ELF-1 (cell line): Measurements from ENCODE around the gene LZTR1.

Experiments used
- DNase-seq: peaks from one replicate; pipeline ENCODE4 v3.0.0-alpha.2; 2016; ENCODE audit warnings: low read depth, low spot score

LZTR1 gene

DNA sequence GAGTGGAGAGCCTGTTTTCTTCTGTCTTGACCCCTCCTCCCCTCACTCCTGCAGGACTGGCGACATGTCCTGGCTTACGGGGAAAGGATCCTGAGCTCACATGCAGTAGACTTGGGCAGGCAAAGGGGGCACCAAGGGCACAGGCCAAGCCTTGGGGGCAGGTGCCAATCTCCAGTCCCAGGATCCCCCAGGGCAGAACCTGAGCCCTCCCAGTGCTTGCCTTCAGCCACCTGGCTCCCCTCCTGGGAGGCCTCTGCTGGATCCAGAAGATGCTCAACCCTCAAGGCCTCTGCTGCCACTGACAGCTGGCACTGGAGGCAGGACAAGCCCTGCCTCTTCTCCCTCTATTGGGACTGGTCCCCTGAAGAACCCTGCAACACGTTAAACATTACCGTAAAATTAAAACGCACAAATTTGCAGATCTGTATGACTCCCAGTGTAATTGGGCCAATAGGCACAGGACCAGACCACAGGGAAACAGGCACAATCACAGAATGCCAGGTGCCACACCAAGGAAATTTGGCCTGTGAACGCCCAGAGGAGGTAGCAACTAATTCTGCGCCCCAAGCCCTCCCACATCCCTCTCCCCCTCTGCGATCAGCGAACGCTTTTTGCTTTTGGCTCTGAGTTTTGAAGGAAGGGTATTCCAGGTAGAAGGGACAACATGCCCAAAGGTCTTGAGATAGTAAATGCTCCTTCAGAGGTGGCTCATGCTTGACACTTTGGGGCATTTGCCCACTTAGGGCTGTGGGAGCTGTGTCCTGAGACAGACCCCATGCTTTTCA lies 967 bp upstream of the LZTR1 start:
- DNase-seq: no peak

DNA sequence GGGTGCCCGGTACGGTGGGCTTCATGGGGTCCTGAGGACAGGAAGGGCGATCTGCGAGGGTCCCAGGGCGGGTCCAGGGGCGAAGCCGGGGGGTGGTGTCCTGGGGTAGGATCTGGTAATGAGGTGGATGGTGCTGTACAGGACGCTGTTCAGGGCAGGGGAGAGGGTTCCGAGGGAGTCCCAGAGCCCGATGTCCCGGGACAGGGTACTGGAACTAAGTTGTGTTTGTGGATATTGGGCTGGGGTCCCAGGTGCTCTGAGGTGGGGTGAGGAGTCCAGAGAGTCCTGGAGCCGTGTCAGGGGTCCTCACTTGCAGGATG lies 426 bp downstream of the LZTR1 start:
- DNase-seq: no peak

DNA sequence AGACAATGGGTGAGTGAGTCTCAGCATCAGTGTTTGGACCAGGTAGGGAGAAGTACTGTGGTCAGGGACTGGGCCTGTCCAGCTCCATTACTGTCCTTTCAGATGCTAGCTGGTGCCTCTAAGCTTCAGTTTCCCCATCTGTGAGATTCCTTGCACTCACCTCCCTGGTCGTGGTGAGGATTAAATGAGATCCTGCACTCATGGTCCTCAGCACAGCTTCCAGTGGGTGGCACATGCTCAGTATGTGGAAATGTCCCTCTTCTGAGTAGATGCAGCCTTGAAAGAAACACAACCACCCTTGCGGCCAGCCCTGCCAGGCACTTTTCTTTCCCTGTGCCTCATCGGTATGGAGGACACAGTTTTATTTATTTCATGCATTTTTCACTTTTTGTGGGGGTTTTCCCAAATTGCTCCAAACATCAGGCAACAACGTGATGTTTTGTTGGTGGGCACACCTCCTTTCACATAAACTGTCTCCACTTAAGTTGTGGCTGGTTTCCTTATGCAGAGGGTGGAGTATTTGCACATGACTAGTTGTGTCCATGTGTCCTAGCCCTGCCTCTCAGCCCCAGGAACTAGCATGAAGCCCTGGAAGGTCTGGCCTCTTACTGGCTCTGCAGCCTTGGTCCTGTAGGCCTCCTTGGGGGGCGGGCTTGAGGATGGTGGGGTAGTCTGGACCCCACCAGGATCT lies 1.1 kb downstream of the LZTR1 start:
- no peak for DNase-seq

- DNase-seq: no peak
Observed at GRCh38 chr22:20985720-20986119, 3.6 kb downstream of the LZTR1 start.

- no peak for DNase-seq
Observed at GRCh38 chr22:20986365-20986764, 4.3 kb downstream of the LZTR1 start.

DNA sequence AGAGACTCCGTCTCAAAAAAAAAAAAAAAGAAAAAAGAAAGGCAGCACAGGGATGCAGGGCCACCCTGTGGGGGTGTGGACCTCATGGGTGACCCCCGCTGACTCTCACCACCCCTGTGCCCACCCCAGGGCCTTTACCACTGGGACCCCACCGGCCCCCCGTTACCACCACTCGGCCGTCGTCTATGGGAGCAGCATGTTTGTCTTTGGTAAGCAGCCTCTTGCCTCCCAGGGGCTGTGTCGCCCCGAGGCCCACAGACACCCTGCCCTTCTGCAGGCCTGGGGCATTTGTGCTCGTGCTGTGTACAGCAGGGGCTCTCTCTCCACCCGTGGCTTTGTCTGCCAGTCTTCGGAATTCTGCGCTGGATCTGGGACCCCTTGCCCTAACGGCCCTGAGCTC lies 5.3 kb downstream of the LZTR1 start:
- no peak for DNase-seq

DNA sequence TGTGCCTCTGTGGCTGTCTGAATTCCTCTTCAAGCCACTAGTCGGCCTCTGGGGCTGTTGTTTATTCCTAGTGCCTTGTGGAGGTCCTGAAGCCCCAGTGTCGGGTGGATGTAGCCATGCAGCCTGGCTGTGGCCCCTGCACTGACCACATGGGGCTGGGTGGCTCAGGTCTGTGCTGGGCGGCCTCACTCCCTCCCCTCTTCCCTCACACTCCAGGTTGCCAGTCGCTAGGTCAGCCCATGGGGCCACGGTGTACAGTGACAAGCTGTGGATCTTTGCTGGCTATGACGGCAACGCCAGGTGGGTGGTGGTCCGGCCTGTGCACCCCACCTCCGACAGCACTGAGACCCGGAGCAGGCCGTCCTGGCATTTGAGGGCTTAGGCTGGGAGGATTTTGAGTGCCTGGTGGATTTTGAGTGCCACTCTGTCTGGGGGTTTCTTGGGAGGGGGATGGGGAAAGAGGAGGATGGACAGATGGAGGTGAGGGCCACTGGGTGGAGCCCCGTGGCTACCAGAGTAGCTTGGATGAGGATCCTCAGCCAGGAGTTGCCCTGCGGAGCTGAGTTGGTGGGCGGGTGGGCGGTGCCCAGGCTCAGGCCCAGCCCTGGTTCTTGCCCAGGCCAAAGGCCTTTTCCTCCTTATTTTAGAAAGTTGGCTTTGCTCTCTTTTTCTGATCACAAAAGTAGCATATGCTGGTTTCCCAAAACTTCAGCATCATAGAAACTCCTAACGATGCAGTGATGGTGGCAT lies 6.7 kb downstream of the LZTR1 start:
- no peak for DNase-seq

GRCh38 chr22:20989323-20990138 lies 7.4 kb downstream of the LZTR1 start:
- no peak for DNase-seq

- no peak for DNase-seq
Observed at GRCh38 chr22:20990184-20991180, 8.4 kb downstream of the LZTR1 start.

GRCh38 chr22:20991252-20992055 lies 9.4 kb downstream of the LZTR1 start:
- DNase-seq: no peak

GRCh38 chr22:20992056-20992442 lies 10.0 kb downstream of the LZTR1 start:
- DNase-seq: no peak

DNA sequence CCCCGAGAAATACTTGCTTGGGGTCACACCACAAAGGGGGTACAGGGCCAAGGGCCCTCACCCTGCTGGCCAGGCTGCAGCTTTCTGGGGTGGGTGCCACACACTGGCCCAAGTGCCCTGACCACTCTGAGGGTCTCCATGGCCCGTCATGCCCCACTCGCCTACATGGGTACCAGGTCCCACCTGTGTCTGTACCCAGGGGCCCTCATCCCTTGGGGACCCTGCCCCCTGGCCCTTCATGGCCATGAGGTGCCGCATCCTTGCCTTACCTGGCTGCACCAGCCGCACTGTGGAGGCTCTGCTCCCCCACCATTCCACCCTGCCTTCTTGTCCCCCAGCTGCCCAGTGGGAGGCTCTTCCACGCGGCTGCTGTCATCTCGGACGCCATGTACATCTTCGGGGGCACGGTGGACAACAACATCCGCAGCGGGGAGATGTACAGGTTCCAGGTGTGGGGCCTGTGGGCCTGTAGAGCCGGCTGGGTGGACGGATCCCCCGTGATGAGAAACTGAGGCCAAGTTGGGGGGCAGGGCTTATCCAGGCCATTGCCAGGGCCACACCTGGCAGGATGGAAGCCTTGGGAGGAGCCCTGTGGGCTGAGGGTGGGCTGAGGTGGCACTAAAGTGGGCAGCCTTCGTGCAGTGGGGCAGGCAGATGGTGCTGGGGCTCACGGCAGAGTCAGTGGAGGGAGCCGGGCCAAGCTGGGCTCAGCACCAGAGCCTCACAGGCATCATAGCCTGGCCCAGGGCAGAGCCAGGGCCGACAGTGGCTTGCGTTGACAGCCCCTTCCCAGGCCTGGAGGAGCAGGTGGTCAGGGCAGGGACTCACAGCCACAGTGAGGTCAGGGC lies 10.6 kb downstream of the LZTR1 start:
- no peak for DNase-seq

DNA sequence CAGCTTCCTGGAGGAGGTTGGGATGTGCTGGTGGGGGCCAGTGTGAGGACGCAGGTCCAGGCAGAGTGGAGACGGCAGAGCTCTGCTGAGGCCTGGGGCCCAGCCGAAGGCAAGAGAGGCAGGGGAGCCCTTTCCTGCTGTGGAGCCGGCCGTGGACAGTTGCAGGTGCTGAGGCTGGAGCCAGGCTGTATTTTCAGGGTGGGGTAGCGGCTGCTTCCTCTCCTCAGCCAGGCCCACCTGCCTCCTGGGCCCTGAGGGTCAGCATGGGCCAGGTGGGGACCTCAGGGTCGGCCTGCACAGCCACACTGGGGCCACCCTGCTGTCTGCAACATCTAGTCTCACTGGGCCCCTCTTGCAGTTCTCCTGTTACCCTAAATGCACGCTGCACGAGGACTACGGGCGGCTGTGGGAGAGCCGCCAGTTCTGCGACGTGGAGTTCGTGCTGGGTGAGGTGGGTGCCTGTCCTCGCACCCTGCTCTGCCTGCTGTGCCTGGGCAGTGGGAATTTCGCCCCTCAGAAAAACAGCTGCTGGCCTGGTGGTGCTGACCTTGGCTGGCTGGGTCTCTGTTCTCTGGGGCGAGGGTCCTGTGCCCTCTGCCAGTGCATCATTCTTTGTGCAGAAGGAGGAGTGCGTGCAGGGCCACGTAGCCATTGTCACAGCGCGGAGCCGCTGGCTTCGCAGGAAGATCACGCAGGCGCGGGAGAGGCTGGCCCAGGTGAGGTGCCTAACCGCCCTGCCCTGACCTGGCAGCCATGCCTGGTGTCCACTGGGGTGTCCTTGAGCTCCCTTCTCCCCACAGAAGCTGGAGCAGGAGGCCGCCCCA lies 11.4 kb downstream of the LZTR1 start:
- no peak for DNase-seq

GRCh38 chr22:20994128-20994901 lies 12.2 kb downstream of the LZTR1 start:
- DNase-seq: no peak

- no peak for DNase-seq
Observed at GRCh38 chr22:20994902-20995241, 12.8 kb downstream of the LZTR1 start.

DNA sequence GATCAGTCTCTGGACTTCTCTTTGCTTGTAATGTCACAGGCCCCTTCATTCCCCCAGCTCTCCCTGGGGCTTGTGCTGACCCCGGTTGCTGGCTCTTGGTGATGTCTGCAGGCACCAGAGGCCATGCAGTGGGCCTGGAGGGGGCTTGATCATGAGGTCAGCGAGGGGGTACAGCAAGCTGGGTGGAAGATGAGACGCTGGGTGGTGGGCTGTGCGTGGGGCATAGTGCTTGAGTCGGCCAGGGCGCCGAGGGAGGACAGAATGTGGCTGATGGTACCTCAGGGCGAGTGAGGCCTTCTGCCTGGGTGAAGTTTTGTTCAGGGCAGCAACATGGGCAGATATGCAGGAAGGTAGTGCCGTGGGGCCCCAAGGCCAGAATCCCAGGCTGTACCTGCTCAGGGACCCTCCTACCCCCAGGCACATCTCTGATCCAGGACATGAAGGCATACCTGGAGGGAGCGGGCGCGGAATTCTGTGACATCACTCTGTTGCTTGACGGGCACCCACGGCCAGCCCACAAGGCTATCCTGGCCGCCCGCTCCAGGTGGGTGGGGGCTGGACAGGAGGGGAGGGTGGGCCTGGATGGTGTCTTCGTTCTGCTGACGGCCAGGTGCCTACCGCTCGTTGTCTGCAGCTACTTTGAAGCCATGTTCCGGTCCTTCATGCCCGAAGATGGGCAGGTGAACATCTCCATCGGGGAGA lies 13.4 kb downstream of the LZTR1 start:
- no peak for DNase-seq

GRCh38 chr22:20996031-20996410 lies 13.9 kb downstream of the LZTR1 start:
- no peak for DNase-seq
